Uterus (tissue), 4 donors: ENCODE results near the gene CADPS2. TPM values are rescaled to one million over a fixed set of nuclear protein-coding genes. Genes with fewer than 3 reads are reported as not detected.

Experiments
- DNase-seq, 2 donors: peaks; one replicate each; pipeline ENCODE4 v3.0.0-alpha.2; 2019 to 2020
- H3K27ac ChIP-seq, 2 donors: fragments of 200-600 bp; sonication (generic); 1 replicate in 1 of 2; 2 replicates in 1 of 2; pipeline ENCODE4 v1.5.1; 2016 to 2018
- H3K27me3 ChIP-seq, 2 donors: fragments of 200-600 bp; sonication (generic); one replicate each; pipeline ENCODE4 v1.5.1; 2018 to 2019; ENCODE audit warnings: control low read depth in 1 of 2
- H3K36me3 ChIP-seq, 2 donors: fragments of 200-600 bp; sonication (generic); one replicate each; pipeline ENCODE4 v1.5.1; 2019; ENCODE audit warnings: control low read depth in 1 of 2
- H3K4me1 ChIP-seq, 2 donors: fragments of 200-600 bp; sonication (generic); one replicate each; pipeline ENCODE4 v1.5.1; 2018 to 2019; ENCODE audit warnings: control low read depth in 1 of 2
- H3K4me3 ChIP-seq, 2 donors: fragments of 200-600 bp; sonication (generic); 1 replicate in 1 of 2; 2 replicates in 1 of 2; pipeline ENCODE4 v1.5.1; 2018 to 2019; ENCODE audit warnings: mild to moderate bottlenecking in 1 of 2
- H3K9me3 ChIP-seq, 2 donors: fragments of 200-600 bp; sonication (generic); one replicate each; pipeline ENCODE4 v1.5.1; 2019; ENCODE audit warnings: control low read depth in 1 of 2
- POLR2A ChIP-seq, 2 donors: fragments of 450-650 bp; IDR thresholded peaks; one replicate each; pipeline ENCODE4 v1.6.1; 2016; ENCODE audit warnings: antibody characterized with exemption in 2 of 2, mild to moderate bottlenecking in 1 of 2, moderate library complexity in 1 of 2
- intact Hi-C: fragments of 100-400 bp; cut with DNase I; formaldehyde crosslinking; loops from one replicate; pipeline ENCODE4 v1.15.1; 2023; ENCODE audit warnings: low total_unique reads
- total RNA-seq, 4 donors: library from RNA; depleted of rRNA in 3 of 4; stranded (reverse); fragments of >200 nt in 3 of 4; gene quantifications; one replicate each; pipeline versions ENCODE4 v1.1.0 to v1.2.4, GENCODE V29; 2014 to 2023
- TF ChIP-seq, protein P1 (sequence below), 4 experiments: fragments of 200-600 bp in 2 of 4; fragments of 450-650 bp in 2 of 4; sonication (generic) in 2 of 4; IDR thresholded peaks; one replicate each; pipeline ENCODE4 v1.5.1; 2016 to 2019; ENCODE audit warnings: antibody characterized with exemption in 4 of 4, mild to moderate bottlenecking in 2 of 4, moderate library complexity in 1 of 4
- donor health status: DM: yes; HTN: yes; CAD: no.

CADPS2 gene
- total RNA-seq, 4 donors from 2014 or later, result 11.5 to 119 (median 36.8) TPM

DNA sequence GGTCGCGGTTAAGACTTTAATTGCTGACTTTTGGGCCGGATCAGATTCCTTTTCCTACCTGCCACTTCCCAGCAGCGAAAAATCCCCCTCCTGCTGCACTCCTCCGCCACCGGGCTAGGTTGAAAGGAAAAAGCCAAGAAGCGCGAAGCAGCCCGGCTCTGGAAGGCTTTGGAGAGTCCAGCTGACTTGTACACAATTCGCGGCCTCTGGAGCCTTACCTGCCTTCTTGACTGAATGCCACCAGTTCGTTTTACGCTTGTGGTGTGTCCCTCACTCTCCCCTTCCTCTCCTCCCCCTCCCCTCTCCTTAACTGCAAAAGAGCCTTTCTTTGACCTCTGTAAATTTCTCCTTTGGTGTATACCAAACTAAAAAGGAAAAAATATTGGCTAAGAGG, 579.0 kb downstream of the CADPS2 start:
- H3K36me3 ChIP-seq, result no peaks in the 10 kb centered on the region
- no peaks in the 10 kb centered on the region for H3K9me3 ChIP-seq
- DNase-seq, result no peak
- H3K27me3 ChIP-seq, result peaks cover 27 to 88% of the 10 kb centered on the region in 2 donors
- H3K27ac ChIP-seq, result no peak overlapping the region
- intact Hi-C loops, result no loop called here
- H3K4me1 ChIP-seq, result peaks cover 0 to 8% of the 10 kb centered on the region in 2 donors
- no peak for TF ChIP-seq POLR2A (IDR thresholded peaks at IDR 0.05)
- TF ChIP-seq, protein P1, sequence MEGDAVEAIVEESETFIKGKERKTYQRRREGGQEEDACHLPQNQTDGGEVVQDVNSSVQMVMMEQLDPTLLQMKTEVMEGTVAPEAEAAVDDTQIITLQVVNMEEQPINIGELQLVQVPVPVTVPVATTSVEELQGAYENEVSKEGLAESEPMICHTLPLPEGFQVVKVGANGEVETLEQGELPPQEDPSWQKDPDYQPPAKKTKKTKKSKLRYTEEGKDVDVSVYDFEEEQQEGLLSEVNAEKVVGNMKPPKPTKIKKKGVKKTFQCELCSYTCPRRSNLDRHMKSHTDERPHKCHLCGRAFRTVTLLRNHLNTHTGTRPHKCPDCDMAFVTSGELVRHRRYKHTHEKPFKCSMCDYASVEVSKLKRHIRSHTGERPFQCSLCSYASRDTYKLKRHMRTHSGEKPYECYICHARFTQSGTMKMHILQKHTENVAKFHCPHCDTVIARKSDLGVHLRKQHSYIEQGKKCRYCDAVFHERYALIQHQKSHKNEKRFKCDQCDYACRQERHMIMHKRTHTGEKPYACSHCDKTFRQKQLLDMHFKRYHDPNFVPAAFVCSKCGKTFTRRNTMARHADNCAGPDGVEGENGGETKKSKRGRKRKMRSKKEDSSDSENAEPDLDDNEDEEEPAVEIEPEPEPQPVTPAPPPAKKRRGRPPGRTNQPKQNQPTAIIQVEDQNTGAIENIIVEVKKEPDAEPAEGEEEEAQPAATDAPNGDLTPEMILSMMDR (IDR thresholded peaks at IDR 0.05), result no peak
- H3K4me3 ChIP-seq, result no peak overlapping the region

GRCh38 chr7:122306320-122307227, 579.7 kb downstream of the CADPS2 start:
- TF ChIP-seq POLR2A (IDR thresholded peaks at IDR 0.05), result no peak
- TF ChIP-seq, protein P1 (IDR thresholded peaks at IDR 0.05), result no peak
- H3K4me3 ChIP-seq, result no peak overlapping the region
- no peak overlapping the region for H3K27ac ChIP-seq
- peaks cover 0 to 8% of the 10 kb centered on the region in 2 donors for H3K4me1 ChIP-seq
- intact Hi-C loops, result no loop called here
- H3K36me3 ChIP-seq, result no peaks in the 10 kb centered on the region
- H3K9me3 ChIP-seq, result no peaks in the 10 kb centered on the region
- no peak for DNase-seq
- peaks cover 27 to 88% of the 10 kb centered on the region in 2 donors for H3K27me3 ChIP-seq

DNA sequence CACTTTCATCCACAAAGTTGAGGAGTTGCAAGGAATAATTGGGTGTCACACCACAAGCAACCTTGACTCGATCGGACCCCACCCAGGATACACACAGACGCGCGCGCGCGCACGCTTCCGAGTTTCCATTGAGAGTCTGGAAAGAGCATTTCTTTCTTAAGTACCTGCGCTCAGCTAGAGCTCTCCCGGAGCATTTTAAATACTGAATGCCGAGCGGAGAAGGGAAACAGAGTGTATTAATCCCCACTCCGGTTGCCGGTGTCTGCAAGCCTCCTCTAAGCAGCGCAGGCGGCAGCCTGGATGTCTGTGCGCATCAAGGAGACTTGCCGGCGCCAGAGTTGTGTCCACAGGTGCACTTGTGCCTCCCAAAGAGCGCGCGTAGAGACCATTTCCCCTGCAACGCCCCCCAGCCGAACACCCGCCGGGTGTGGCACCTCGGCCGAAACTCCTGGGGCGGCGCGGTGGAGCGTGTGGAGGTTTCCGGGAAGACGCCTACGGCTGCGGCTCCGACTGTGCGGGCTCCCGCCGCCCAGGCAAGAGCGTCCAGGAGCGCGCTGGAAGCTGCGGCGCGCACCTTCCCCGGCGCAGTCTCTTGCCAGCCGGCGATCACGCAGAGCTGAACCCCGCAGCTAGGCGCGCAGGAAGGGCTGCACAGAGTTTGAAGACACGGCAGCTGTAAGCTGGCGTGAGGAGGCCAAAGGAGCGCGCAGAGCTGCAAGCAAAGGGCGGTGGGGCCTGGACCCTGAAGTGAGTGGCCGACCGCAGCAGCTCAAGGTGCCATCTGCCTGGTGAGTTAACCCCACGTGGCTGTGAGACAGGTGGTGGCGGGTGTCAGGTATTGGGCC, 580.6 kb downstream of the CADPS2 start:
- no peak overlapping the region for H3K4me3 ChIP-seq
- H3K4me1 ChIP-seq, result peaks cover 0 to 8% of the 10 kb centered on the region in 2 donors
- H3K36me3 ChIP-seq, result no peaks in the 10 kb centered on the region
- H3K27me3 ChIP-seq, result peaks cover 31 to 88% of the 10 kb centered on the region in 2 donors
- no peaks in the 10 kb centered on the region for H3K9me3 ChIP-seq
- no peak overlapping the region for H3K27ac ChIP-seq
- DNase-seq, result no peak
- intact Hi-C loops, result no loop called here
- TF ChIP-seq, protein P1 (IDR thresholded peaks at IDR 0.05), result no peak
- TF ChIP-seq POLR2A (IDR thresholded peaks at IDR 0.05), result no peak

GRCh38 chr7:122304996-122305421, 581.3 kb downstream of the CADPS2 start:
- Histone ChIP-seq H3K4me3 (no peak overlapping the region), H3K4me1 (peaks cover 0 to 8% of the 10 kb centered on the region in 2 donors), H3K27me3 (peaks cover 33 to 88% of the 10 kb centered on the region in 2 donors), H3K27ac (no peak overlapping the region), H3K36me3 (no peaks in the 10 kb centered on the region), H3K9me3 (no peaks in the 10 kb centered on the region)
- intact Hi-C loops, result no loop called here
- no peak for TF ChIP-seq POLR2A (IDR thresholded peaks at IDR 0.05)
- TF ChIP-seq, protein P1 (IDR thresholded peaks at IDR 0.05), result no peak
- no peak for DNase-seq
